ENCODE results near the gene GALNT11. TPM values are rescaled to one million over a fixed set of nuclear protein-coding genes. Genes with fewer than 3 reads are reported as not detected.

Gene GALNT11
- 35.2 and 48.9 TPM in 2 replicates for total RNA-seq

DNA sequence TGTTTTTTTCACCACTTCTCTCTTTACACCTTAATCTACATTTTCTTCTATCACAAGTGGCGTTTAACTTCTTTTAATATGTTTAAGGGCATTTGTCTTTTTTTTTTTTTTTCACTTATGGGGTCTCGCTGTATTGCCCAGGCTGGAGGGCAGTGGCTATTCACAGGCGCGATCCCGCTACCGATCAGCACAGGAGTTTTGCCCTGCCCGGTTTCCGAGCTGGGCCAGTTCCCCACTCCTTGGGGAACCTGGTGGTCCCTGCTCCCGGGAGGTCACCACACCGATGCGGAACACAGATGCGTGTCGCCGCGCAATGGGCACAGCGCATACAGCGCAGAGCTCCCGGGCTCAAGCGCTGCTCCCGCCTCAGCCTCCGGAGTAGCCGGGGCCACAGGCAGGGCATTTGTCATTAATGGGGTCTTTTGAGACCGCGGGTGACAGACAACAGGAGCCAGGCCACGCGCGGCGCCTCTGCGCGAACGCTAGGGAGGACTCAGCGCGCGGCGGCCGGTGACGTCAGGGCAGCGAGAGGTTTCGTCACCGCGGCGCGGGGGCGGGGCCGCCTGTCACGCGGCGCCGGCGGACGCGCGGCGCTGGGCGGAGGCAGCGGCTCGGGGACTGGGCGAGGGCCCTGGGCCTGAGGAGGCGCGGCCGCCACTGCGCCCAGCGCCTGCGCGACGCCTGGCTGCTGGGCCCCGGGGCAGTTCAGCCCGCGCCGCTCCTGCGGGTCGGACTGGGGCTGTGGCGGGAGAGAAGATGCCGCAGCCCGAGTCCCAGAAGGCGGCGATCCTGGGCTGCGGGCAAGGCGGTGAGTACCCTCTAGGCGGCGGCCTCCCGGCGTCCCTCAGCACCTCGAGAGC, at the start of gene GALNT11:
GALNT11 (plus strand) TSS at position 598 of the 860 bp plus-strand sequence. CDS start 68,554 bp downstream, outside the sequence.

Small RNAs within 50 kb of the gene (small RNA-seq; reads per million reads assigned to genes)
- gene RF00017 = not detected

Other genes with a start within 250 kb of the GALNT11 start
- 12.5 and 12.9 TPM in 2 replicates for gene PRKAG2, start 148.6 kb upstream of the GALNT11 start, total RNA-seq
- gene GALNTL5, start 69.2 kb upstream of the GALNT11 start, total RNA-seq = not detected in 2 replicates